Measurements from ENCODE around the gene ATM. TPM values are rescaled to one million over a fixed set of nuclear protein-coding genes. Genes with fewer than 3 reads are reported as not detected.

The ATM gene
- total and polyA plus RNA-seq, 10 of the 15 experiments (the other 5 are each of a cell fraction or from before 2014, with no cell fraction given): 10.0 to 91.5 (median 40.2) TPM

DNA sequence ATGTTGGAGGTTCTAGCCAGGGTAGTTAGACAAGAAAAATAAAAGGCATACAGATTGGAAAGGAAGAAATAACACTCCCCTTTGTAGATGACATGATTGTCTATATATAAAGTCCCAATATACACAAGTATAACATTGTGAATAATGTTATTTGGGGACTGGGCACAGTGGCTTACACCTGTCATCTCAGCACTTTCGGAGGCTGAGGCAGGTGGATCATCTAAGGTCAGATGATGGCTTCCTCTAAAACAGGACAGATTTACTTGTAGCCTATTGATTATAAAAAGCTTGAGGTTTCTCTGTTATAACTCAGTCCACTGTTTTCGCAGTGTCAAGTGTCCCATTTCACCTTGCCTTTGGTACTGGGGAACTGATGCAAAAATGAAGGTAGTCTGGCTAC lies 19.6 kb downstream of the ATM start:
- 100% methylated on average over 2 of the region's 2 CpGs for WGBS (ENCODE audit: insufficient coverage, insufficient replicate concordance, low lambda C conversion rate, missing lambda C conversion rate)
- ChIA-PET CTCF (no interaction called here), SMC1A (ENCODE audit: uncharacterized antibody, unreplicated experiment) (no interaction called here), RAD21 (ENCODE audit: unreplicated experiment) (no interaction called here), POLR2A (no interaction called here)
- no peak overlapping the region for H3K4me2 ChIP-seq (ENCODE audit: control insufficient read depth, insufficient read depth)
- no peaks in the 10 kb centered on the region for H3K27me3 ChIP-seq (replicated peaks in 1 of 2; ENCODE audit: control insufficient read depth in 2 of 2, insufficient read depth in 2 of 2, low read length in 1 of 2)
- peaks cover 0 to 11% of the 10 kb centered on the region in 2 experiments; a peak in 1 of 4 replicates for H3K36me3 ChIP-seq (ENCODE audit: control insufficient read depth in 2 of 2, insufficient read depth in 2 of 2, low read length in 1 of 2)
- no peaks in the 10 kb centered on the region for H4K20me1 ChIP-seq (ENCODE audit: control insufficient read depth, insufficient read depth)
- ATAC-seq: no peak
- H3K4me1 ChIP-seq (ENCODE audit: control insufficient read depth, insufficient read depth, low read length): peaks cover under 1% of the 10 kb centered on the region
- no peaks in the 10 kb centered on the region for H3K79me2 ChIP-seq (ENCODE audit: control insufficient read depth, insufficient read depth, low read length)
- no peak for DNase-seq (ENCODE audit: low read depth, low spot score)
- H3K27ac ChIP-seq (ENCODE audit: control insufficient read depth, insufficient read depth): no peak overlapping the region
- no peak overlapping the region for H2AFZ ChIP-seq (ENCODE audit: control insufficient read depth, low read depth, low read length)
- BruUV-seq (replicated peaks): no TSS peak
- intact Hi-C loops (cut with micrococcal nuclease; ENCODE audit: unreplicated experiment) (no loop called here), in situ Hi-C loops (cut with MboI) (no loop called here)
- FAIRE-seq: no peak
- H3K4me3 ChIP-seq: no peak overlapping the region
- TF ChIP-seq RB1 (IDR thresholded peaks at IDR 0.05; ENCODE audit: borderline replicate concordance) (no peak), MTA3 (IDR thresholded peaks at IDR 0.05; ENCODE audit: borderline replicate concordance, low read length) (no peak), CBFB (IDR thresholded peaks at IDR 0.05; ENCODE audit: low read depth) (no peak), E4F1 (IDR thresholded peaks at IDR 0.05; ENCODE audit: borderline replicate concordance, partially characterized antibody) (no peak), ETV6 (conservative IDR thresholded peaks at IDR 0.05 in 1 of 2, IDR thresholded peaks at IDR 0.05 in 1 of 2; ENCODE audit: borderline replicate concordance in 1 of 2, low read depth in 1 of 2) (no peak), E2F4 (IDR thresholded peaks at IDR 0.05; ENCODE audit: low read depth, low read length) (no peak), SMC3 (IDR thresholded peaks at IDR 0.05; ENCODE audit: borderline replicate concordance, low read length) (no peak), TBL1XR1 (IDR thresholded peaks at IDR 0.05; ENCODE audit: low read depth, low read length) (no peak)
- TF ChIP-seq, protein P1, sequence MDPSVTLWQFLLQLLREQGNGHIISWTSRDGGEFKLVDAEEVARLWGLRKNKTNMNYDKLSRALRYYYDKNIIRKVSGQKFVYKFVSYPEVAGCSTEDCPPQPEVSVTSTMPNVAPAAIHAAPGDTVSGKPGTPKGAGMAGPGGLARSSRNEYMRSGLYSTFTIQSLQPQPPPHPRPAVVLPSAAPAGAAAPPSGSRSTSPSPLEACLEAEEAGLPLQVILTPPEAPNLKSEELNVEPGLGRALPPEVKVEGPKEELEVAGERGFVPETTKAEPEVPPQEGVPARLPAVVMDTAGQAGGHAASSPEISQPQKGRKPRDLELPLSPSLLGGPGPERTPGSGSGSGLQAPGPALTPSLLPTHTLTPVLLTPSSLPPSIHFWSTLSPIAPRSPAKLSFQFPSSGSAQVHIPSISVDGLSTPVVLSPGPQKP (IDR thresholded peaks at IDR 0.05; ENCODE audit: low read depth, low read length): no peak
- no peaks in the 10 kb centered on the region for H3K9me3 ChIP-seq (replicated peaks; ENCODE audit: control insufficient read depth, insufficient read depth, low read length)
- H3K9ac ChIP-seq (ENCODE audit: control insufficient read depth, insufficient read depth, low read length): no peak overlapping the region

Measured in GM12878 (cell line).